ENCODE data around the gene ARAP1. TPM values are rescaled to one million over a fixed set of nuclear protein-coding genes. Genes with fewer than 3 reads are reported as not detected.

Gene ARAP1
- total RNA-seq, 4 donors from 2014 or later, result 90.3 to 146 (median 122) TPM

DNA sequence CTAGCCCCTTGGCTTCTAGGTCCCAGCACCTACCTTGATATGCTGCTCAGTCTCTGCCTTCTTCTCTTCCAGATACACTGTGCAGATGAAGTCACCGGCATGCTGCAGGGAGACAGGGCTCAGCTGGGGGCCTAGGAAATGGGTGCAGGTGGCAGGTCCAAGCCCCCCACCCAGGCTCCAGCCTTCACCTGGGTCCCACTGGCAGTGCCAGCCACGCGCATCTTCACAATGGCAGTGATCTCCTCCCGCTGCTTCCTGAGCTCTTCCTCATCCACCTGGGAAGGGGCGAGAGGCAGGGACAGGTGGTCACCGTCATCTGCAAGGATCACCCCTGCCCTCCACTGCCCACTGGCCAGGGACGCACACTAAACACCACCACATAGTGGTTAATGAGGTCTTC lies 56.9 kb downstream of the ARAP1 start:
- no peaks in the 10 kb centered on the region for H3K9me3 ChIP-seq
- no peak for DNase-seq
- H3K4me1 ChIP-seq, result no peaks in the 10 kb centered on the region
- no peak overlapping the region for H3K27ac ChIP-seq
- intact Hi-C loops (cut with DNase I), result no loop called here
- WGBS, 2 donors, result 96 to 100% methylated on average over 4 to 7 of the region's 7 CpGs
- H3K36me3 ChIP-seq, result peaks cover 80 to 81% of the 10 kb centered on the region in 2 donors
- no peak for TF ChIP-seq CTCF (IDR thresholded peaks at IDR 0.05)
- no peak for TF ChIP-seq POLR2A (IDR thresholded peaks at IDR 0.05)
- H3K27me3 ChIP-seq, result no peaks in the 10 kb centered on the region
- H3K4me3 ChIP-seq (replicated peaks in 1 of 3), result no peak overlapping the region

DNA sequence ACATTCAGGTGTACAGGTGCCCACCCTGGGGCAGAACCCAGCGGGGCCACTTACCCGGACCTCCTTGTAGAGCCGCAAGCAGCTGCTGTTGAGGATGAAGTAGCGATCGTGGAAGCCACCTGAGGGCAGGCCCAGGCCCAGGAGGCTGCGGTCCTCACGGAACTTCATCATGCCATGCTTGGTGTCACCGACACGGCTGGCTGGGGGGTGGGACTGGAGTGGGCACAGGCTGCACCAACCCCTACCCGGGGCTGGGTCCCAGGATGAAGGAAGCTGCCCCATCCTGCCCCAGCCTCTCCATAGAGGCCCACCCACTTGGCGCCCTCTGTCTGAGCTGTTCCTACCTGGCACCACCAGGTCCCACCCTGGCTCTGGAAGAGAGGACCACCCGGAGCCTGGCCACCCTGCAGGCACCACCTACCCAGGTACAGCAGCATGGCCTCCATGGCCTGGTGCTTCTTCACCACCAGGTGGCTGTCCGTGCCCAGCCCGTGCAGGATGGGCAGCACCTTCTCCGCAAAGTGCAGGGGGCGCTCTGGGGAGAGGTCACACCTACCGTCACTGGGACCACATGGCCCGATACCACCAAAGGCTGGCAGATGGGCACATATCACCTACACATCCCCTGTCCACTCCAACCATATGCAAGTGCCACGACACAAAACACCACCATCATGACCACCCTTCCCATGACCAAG lies 58.8 kb downstream of the ARAP1 start:
- WGBS, 2 donors, result 92 to 95% methylated on average over 4 to 15 of the region's 19 CpGs
- Histone ChIP-seq H3K9me3 (no peaks in the 10 kb centered on the region), H3K36me3 (peaks cover 76 to 82% of the 10 kb centered on the region in 2 donors), H3K4me1 (no peaks in the 10 kb centered on the region), H3K27ac (no peak overlapping the region), H3K27me3 (no peaks in the 10 kb centered on the region), H3K4me3 (replicated peaks in 1 of 3) (no peak overlapping the region)
- no peak for DNase-seq
- TF ChIP-seq POLR2A (IDR thresholded peaks at IDR 0.05) (no peak), CTCF (IDR thresholded peaks at IDR 0.05) (no peak)
- intact Hi-C loops (cut with DNase I), result no loop called here

- Histone ChIP-seq H3K4me1 (no peaks in the 10 kb centered on the region), H3K27me3 (no peaks in the 10 kb centered on the region), H3K27ac (no peak overlapping the region), H3K9me3 (no peaks in the 10 kb centered on the region), H3K36me3 (peaks cover 76 to 77% of the 10 kb centered on the region in 2 donors), H3K4me3 (replicated peaks in 1 of 3) (no peak overlapping the region)
- DNase-seq, result no peak
- TF ChIP-seq CTCF (IDR thresholded peaks at IDR 0.05) (no peak), POLR2A (IDR thresholded peaks at IDR 0.05) (no peak)
- WGBS, 2 donors, result 86 to 91% methylated on average over 9 of the region's 9 CpGs
- intact Hi-C loops (cut with DNase I), result no loop called here
Observed at GRCh38 chr11:72692498-72693237, 59.5 kb downstream of the ARAP1 start.

- no peak for TF ChIP-seq CTCF (IDR thresholded peaks at IDR 0.05)
- TF ChIP-seq POLR2A (IDR thresholded peaks at IDR 0.05), result no peak
- 90 to 92% methylated on average over 4 of the region's 4 CpGs for WGBS, 2 donors
- no peaks in the 10 kb centered on the region for H3K27me3 ChIP-seq
- H3K4me3 ChIP-seq (replicated peaks in 1 of 3), result no peak overlapping the region
- peaks cover 62 to 68% of the 10 kb centered on the region in 2 donors for H3K36me3 ChIP-seq
- DNase-seq, result no peak
- no peak overlapping the region for H3K27ac ChIP-seq
- intact Hi-C loops (cut with DNase I), result no loop called here
- no peaks in the 10 kb centered on the region for H3K9me3 ChIP-seq
- H3K4me1 ChIP-seq, result no peaks in the 10 kb centered on the region
Observed at GRCh38 chr11:72690166-72690565, 62.0 kb downstream of the ARAP1 start.

- intact Hi-C loops (cut with DNase I), result no loop called here
- H3K36me3 ChIP-seq, result peaks cover 51 to 56% of the 10 kb centered on the region in 2 donors
- WGBS, 2 donors, result 91 to 93% methylated on average over 5 to 7 of the region's 7 CpGs
- no peak for DNase-seq
- H3K27me3 ChIP-seq, result no peaks in the 10 kb centered on the region
- no peak overlapping the region for H3K27ac ChIP-seq
- H3K4me3 ChIP-seq (replicated peaks in 1 of 3), result no peak overlapping the region
- H3K9me3 ChIP-seq, result no peaks in the 10 kb centered on the region
- no peaks in the 10 kb centered on the region for H3K4me1 ChIP-seq
- TF ChIP-seq POLR2A (IDR thresholded peaks at IDR 0.05) (no peak), CTCF (IDR thresholded peaks at IDR 0.05) (no peak)
Observed at GRCh38 chr11:72688929-72689328, 63.3 kb downstream of the ARAP1 start.
